Dendritic cell treated with granulocyte-macrophage colony-stimulating factor and Interleukin-4, amounts not matched to agents 40 ng/mL and 50 ng/mL, for 4 days (primary cell): ENCODE measurements around the gene GTF2H2C.
A peak's percentile ranks its signal among the peaks of the same experiment; 100 is the strongest.
"Not testable (repeated sequence)": the region's sequence is repeated elsewhere in the genome, so short reads cannot be mapped to it uniquely, and the experiment has no call there.

Experiments
- H3K27ac Mint-ChIP-seq: one replicate; pipeline ENCODE4 v1.8.0; 2022; ENCODE audit warnings: mild to moderate bottlenecking, mixed read lengths
- H3K27me3 Mint-ChIP-seq: one replicate; pipeline ENCODE4 v1.8.0; 2022; ENCODE audit warnings: mild to moderate bottlenecking, mixed read lengths
- H3K36me3 Mint-ChIP-seq: one replicate; pipeline ENCODE4 v1.8.0; 2022; ENCODE audit warnings: low read depth, mixed read lengths
- H3K4me1 Mint-ChIP-seq: one replicate; pipeline ENCODE4 v1.8.0; 2022; ENCODE audit warnings: low read depth, mixed read lengths
- H3K4me3 Mint-ChIP-seq: one replicate; pipeline ENCODE4 v1.8.0; 2022; ENCODE audit warnings: mild to moderate bottlenecking, moderate library complexity, mixed read lengths
- H3K9me3 Mint-ChIP-seq: one replicate; pipeline ENCODE4 v1.8.0; 2022; ENCODE audit warnings: mixed read lengths
- intact Hi-C: fragments of 100-400 bp; cut with micrococcal nuclease; formaldehyde crosslinking; loops from one replicate; pipeline ENCODE4 v1.15.0; 2022

GTF2H2C gene

DNA sequence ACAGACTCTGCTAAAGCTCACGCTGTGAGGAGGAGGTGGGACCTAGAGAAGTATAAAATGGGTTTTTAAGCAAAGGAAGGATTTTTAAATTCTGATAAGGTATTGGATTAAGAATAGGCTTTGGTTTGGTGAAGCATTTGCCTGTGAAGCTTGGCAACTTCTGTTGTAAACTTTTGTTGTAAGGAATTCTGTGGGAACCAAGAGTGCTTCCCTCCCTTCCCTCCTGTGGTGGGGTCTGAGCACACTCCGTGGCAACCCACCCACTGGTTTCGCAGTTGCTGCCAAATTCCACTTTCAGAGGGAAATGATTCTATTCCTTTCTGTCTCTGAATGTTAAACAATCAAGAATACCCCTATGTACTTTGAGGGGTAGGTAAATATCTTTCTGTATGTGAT is 28.6 kb upstream of the GTF2H2C start:
- H3K4me3 Mint-ChIP-seq = no peak overlapping the region
- intact Hi-C loops = no loop called here
- H3K27ac Mint-ChIP-seq = peak overlapping the region; percentile 30
- H3K27me3 Mint-ChIP-seq = no peaks in the 10 kb centered on the region
- no peaks in the 10 kb centered on the region for H3K36me3 Mint-ChIP-seq
- H3K4me1 Mint-ChIP-seq = peaks cover 20% of the 10 kb centered on the region
- no peaks in the 10 kb centered on the region for H3K9me3 Mint-ChIP-seq

DNA sequence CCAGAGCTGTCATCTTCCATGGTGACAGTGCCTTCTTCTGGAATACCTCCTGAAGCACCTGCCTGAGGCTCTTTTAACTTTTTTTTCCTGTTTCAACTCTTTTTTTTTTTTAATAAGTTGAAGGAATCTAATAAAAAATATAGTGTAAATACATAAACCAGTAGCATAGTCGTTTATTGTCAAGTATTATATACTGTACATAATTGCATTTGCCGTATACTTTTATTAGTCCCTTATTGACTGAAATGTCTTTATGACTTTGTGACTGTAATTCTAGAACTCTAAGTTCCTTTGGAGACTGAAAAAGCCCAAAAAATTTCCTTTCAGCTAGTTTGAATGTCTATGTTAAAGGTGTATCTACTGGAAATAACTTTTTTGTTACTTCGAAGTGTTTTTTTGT is 22.1 kb upstream of the GTF2H2C start:
- intact Hi-C loops, H3K27ac Mint-ChIP-seq, H3K4me3 Mint-ChIP-seq, H3K27me3 Mint-ChIP-seq, H3K36me3 Mint-ChIP-seq, H3K9me3 Mint-ChIP-seq, H3K4me1 Mint-ChIP-seq: not testable (repeated sequence)

GRCh38 chr5:69538735-69539134 is 21.3 kb upstream of the GTF2H2C start:
- H3K36me3 Mint-ChIP-seq, H3K4me1 Mint-ChIP-seq, H3K27ac Mint-ChIP-seq, intact Hi-C loops, H3K27me3 Mint-ChIP-seq, H3K9me3 Mint-ChIP-seq, H3K4me3 Mint-ChIP-seq: not testable (repeated sequence)

- H3K9me3 Mint-ChIP-seq, intact Hi-C loops, H3K36me3 Mint-ChIP-seq, H3K4me3 Mint-ChIP-seq, H3K4me1 Mint-ChIP-seq, H3K27me3 Mint-ChIP-seq, H3K27ac Mint-ChIP-seq: not testable (repeated sequence)
Observed at GRCh38 chr5:69541347-69541746, 18.6 kb upstream of the GTF2H2C start.

GRCh38 chr5:69542838-69543618 is 17.0 kb upstream of the GTF2H2C start:
- H3K27me3 Mint-ChIP-seq, H3K27ac Mint-ChIP-seq, H3K4me3 Mint-ChIP-seq, H3K36me3 Mint-ChIP-seq, H3K4me1 Mint-ChIP-seq, intact Hi-C loops, H3K9me3 Mint-ChIP-seq: not testable (repeated sequence)

DNA sequence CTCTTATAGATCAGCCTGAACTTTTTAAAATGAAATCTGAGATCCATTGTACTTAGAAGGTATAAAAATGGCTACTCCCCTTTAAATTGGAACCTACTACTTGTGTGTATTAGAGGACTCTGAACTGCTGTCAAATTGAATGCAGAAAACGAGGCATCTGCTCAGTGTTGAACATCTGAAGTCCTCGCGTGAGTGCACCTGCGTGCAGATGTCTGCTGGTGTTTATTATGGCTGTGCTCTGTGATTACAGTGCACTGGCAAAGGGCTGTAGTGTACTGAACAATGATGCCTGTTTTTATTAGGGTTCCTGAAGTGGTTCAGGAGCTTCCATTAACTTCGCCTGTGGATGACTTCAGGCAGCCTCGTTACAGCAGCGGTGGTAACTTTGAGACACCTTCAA is 15.4 kb upstream of the GTF2H2C start:
- H3K4me1 Mint-ChIP-seq, H3K9me3 Mint-ChIP-seq, H3K36me3 Mint-ChIP-seq, H3K4me3 Mint-ChIP-seq, H3K27ac Mint-ChIP-seq, intact Hi-C loops, H3K27me3 Mint-ChIP-seq: not testable (repeated sequence)

DNA sequence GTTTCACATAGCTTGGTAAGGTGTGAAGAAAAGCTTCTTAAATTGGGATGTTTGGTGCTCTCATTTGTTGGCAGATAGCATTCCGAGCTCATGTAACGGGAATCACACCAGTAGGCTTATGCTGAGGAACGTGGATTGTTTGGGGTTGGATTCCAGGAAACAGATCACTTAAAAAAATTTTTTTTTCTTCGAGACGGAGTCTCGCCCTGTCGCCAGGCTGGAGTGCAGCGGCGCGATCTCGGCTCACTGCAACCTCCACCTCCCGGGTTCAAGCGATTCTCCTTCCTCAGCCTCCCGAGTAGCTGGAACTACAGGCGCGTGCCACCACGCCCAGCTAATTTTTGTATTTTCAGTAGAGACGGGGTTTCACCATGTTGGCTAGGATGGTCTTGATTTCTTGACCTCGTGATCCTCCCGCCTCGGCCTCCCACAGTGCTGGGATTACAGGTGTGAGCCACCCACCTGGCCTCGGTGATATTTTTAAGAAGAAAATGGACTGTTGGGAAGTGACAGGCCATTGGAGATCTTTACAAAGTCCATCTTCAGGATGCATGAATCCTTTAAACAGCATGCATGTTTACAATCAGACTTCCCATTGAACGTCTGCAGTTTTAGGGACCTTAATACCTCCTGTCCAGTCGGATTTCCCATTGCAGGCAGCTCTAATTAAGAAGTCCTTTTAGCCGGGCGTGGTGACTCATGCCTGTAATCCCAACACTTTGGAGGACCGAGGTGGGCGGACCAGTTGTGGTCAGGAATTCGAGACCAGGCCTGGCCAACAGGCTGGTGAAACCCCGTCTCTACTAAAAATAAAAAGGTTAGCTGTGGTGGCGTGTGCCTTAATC is 818 bp downstream of the GTF2H2C start:
- intact Hi-C loops, H3K27me3 Mint-ChIP-seq: not testable (repeated sequence)
- H3K27ac Mint-ChIP-seq = peak overlapping the region; percentile 81

DNA sequence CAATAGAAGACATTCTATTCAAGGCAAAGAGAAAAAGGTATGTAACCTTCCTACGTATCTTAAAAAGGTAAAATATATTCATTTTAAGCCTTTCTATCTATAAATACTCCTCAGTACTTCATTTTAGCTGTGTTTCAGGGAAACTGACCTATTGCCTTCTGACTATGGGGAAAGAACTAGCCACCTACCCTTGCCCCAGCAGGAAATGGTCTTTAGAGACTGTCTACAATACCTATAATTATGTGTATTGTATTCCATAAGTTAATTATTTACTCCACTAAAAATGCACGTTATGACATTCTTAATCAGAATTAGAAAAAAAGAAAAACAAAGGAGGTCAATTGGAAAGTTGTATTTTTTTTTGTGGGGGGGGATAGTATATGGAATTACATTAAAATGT is 6.2 kb downstream of the GTF2H2C start:
- H3K27ac Mint-ChIP-seq, intact Hi-C loops, H3K27me3 Mint-ChIP-seq, H3K4me1 Mint-ChIP-seq, H3K4me3 Mint-ChIP-seq, H3K9me3 Mint-ChIP-seq: not testable (repeated sequence)
- H3K36me3 Mint-ChIP-seq = peaks cover 11% of the 10 kb centered on the region

More for the DNA sequence above, 818 bp downstream of the GTF2H2C start:
- peak overlapping the region; percentile 62 for H3K4me3 Mint-ChIP-seq
- H3K4me1 Mint-ChIP-seq, H3K9me3 Mint-ChIP-seq: not testable (repeated sequence)
- H3K36me3 Mint-ChIP-seq = peaks cover 17% of the 10 kb centered on the region

DNA sequence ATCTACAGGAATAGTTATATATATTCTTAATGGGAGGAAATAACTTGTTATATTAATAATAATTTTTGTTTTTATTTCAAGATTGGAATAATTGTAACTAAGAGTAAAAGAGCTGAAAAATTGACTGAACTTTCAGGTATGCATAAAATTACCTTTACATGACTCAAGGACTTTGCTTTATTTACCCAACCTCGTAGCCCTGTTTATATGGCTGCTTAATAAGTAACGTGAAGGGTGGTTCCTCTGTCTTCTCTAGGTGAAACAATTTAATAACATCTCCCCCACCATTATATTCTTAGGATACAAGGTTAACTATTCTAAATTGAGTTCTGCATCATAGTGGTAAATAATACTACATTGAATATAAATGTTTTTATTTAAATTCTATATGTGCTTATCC is 8.1 kb downstream of the GTF2H2C start:
- H3K4me3 Mint-ChIP-seq = not testable (repeated sequence)

GRCh38 chr5:69583356-69583755 is 23.4 kb downstream of the GTF2H2C start:
- H3K9me3 Mint-ChIP-seq, H3K27ac Mint-ChIP-seq, H3K36me3 Mint-ChIP-seq, H3K27me3 Mint-ChIP-seq, H3K4me1 Mint-ChIP-seq, H3K4me3 Mint-ChIP-seq, intact Hi-C loops: not testable (repeated sequence)

More for the DNA sequence above, 8.1 kb downstream of the GTF2H2C start:
- H3K36me3 Mint-ChIP-seq, intact Hi-C loops, H3K4me1 Mint-ChIP-seq, H3K27me3 Mint-ChIP-seq, H3K27ac Mint-ChIP-seq, H3K9me3 Mint-ChIP-seq: not testable (repeated sequence)

- H3K4me1 Mint-ChIP-seq, H3K9me3 Mint-ChIP-seq, intact Hi-C loops, H3K27ac Mint-ChIP-seq, H3K36me3 Mint-ChIP-seq, H3K4me3 Mint-ChIP-seq, H3K27me3 Mint-ChIP-seq: not testable (repeated sequence)
Observed at GRCh38 chr5:69596114-69596840, 36.3 kb downstream of the GTF2H2C start.

DNA sequence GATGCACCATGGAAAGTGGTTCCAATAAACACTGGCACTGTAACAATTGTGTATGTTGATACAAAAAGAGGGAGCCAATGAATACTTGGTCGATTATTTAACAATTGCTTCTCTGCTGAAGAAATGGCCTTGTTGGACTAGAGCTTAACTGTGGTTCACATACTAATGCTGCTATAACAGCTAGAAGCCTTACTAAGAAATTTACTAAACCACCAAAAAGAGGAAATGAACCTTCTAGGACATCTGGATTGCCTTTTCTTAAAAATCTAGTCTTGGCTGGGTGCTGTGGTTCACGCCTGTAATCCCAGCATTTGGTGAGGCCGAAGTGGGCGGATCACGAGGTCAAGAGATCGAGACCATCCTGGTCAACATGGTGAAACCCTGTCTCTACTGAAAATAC is 42.0 kb downstream of the GTF2H2C start:
- intact Hi-C loops, H3K4me1 Mint-ChIP-seq, H3K27me3 Mint-ChIP-seq, H3K9me3 Mint-ChIP-seq, H3K36me3 Mint-ChIP-seq, H3K4me3 Mint-ChIP-seq, H3K27ac Mint-ChIP-seq: not testable (repeated sequence)

DNA sequence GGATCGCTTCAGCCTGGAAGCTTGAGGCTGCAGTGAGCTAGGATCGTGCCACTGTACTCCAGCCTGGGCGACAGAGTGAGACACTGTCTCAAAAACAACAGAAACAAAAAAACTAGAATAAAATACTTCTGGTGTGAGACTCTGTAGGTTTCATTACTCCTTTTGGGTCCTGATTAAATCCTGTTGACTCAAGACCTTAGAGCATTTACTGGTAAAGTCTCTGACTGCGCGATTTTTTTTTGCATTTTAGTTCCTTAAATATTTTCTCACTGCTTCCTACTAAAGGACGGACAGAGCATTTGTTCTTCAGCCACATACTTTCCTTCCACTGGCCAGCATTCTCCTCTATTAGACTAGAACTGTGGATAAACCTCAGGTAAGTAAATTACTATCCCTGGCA is 46.8 kb downstream of the GTF2H2C start:
- H3K4me1 Mint-ChIP-seq, H3K36me3 Mint-ChIP-seq, H3K9me3 Mint-ChIP-seq, H3K27me3 Mint-ChIP-seq, intact Hi-C loops, H3K27ac Mint-ChIP-seq: not testable (repeated sequence)
- H3K4me3 Mint-ChIP-seq = peak overlapping the region; percentile 65

- H3K9me3 Mint-ChIP-seq, H3K36me3 Mint-ChIP-seq, H3K27ac Mint-ChIP-seq, H3K4me3 Mint-ChIP-seq, H3K27me3 Mint-ChIP-seq, intact Hi-C loops, H3K4me1 Mint-ChIP-seq: not testable (repeated sequence)
Observed at GRCh38 chr5:69607750-69608149, 47.8 kb downstream of the GTF2H2C start.
